ENCODE measurements around the gene EPB41L1.

Gene EPB41L1

GRCh38 chr20:36269507-36269906, 115.0 kb downstream of the EPB41L1 start:
- DNase-seq (ENCODE audit: low read depth, low spot score): no peak

GRCh38 chr20:36270744-36271638, 116.5 kb downstream of the EPB41L1 start:
- no peak overlapping the region for H3K4me3 ChIP-seq (ENCODE audit: low read length)

More at GRCh38 chr20:36269507-36269906, 115.0 kb downstream of the EPB41L1 start:
- H3K4me3 ChIP-seq (ENCODE audit: low read length): no peak overlapping the region

GRCh38 chr20:36271639-36272546, 117.4 kb downstream of the EPB41L1 start:
- no peak overlapping the region for H3K4me3 ChIP-seq (ENCODE audit: low read length)
- no peak for DNase-seq (ENCODE audit: low read depth, low spot score)

More at GRCh38 chr20:36270744-36271638, 116.5 kb downstream of the EPB41L1 start:
- DNase-seq (ENCODE audit: low read depth, low spot score): no peak

GRCh38 chr20:36272547-36273220, 118.1 kb downstream of the EPB41L1 start:
- DNase-seq (ENCODE audit: low read depth, low spot score): no peak
- H3K4me3 ChIP-seq (ENCODE audit: low read length): no peak overlapping the region

GRCh38 chr20:36273414-36274180, 119.1 kb downstream of the EPB41L1 start:
- DNase-seq (ENCODE audit: low read depth, low spot score): peak; percentile 28

GRCh38 chr20:36274181-36274841, 119.8 kb downstream of the EPB41L1 start:
- DNase-seq (ENCODE audit: low read depth, low spot score): no peak
- no peak overlapping the region for H3K4me3 ChIP-seq (ENCODE audit: low read length)

More at GRCh38 chr20:36273414-36274180, 119.1 kb downstream of the EPB41L1 start:
- H3K4me3 ChIP-seq (ENCODE audit: low read length): no peak overlapping the region

- no peak overlapping the region for H3K4me3 ChIP-seq (ENCODE audit: low read length)
- DNase-seq (ENCODE audit: low read depth, low spot score): no peak
Measured at GRCh38 chr20:36275011-36275410, 120.5 kb downstream of the EPB41L1 start.

GRCh38 chr20:36275441-36276189, 121.1 kb downstream of the EPB41L1 start:
- H3K4me3 ChIP-seq (ENCODE audit: low read length): no peak overlapping the region
- no peak for DNase-seq (ENCODE audit: low read depth, low spot score)

GRCh38 chr20:36277546-36277945, 123.0 kb downstream of the EPB41L1 start:
- H3K4me3 ChIP-seq (ENCODE audit: low read length): no peak overlapping the region
- DNase-seq (ENCODE audit: low read depth, low spot score): no peak

- no peak for DNase-seq (ENCODE audit: low read depth, low spot score)
- no peak overlapping the region for H3K4me3 ChIP-seq (ENCODE audit: low read length)
Measured at GRCh38 chr20:36279362-36279761, 124.8 kb downstream of the EPB41L1 start.

GRCh38 chr20:36279776-36280175, 125.2 kb downstream of the EPB41L1 start:
- H3K4me3 ChIP-seq (ENCODE audit: low read length): no peak overlapping the region
- DNase-seq (ENCODE audit: low read depth, low spot score): no peak

GRCh38 chr20:36281785-36282380, 127.3 kb downstream of the EPB41L1 start:
- no peak for DNase-seq (ENCODE audit: low read depth, low spot score)
- H3K4me3 ChIP-seq (ENCODE audit: low read length): no peak overlapping the region
